Peyer's patch (tissue), 4 donors: ENCODE data around the gene CYP24A1. TPM values are rescaled to one million over a fixed set of nuclear protein-coding genes. Genes with fewer than 3 reads are reported as not detected.
A peak's percentile ranks its signal among the peaks of the same experiment; 100 is the strongest.

ENCODE experiments used
- DNase-seq, 3 donors: peaks; one replicate each; pipeline ENCODE4 v3.0.0-alpha.2; 2017 to 2019
- H3K27ac ChIP-seq, 4 donors: fragments of 200-600 bp; sonication (generic); one replicate each; pipeline ENCODE4 v1.5.1; 2016 to 2019
- H3K27me3 ChIP-seq, 2 donors: fragments of 200-600 bp; sonication (generic); one replicate each; pipeline ENCODE4 v1.5.1; 2019
- H3K36me3 ChIP-seq, 3 donors: fragments of 200-600 bp; sonication (generic); one replicate each; pipeline ENCODE4 v1.5.1; 2016 to 2019
- H3K4me1 ChIP-seq, 4 donors: fragments of 200-600 bp; sonication (generic); one replicate each; pipeline ENCODE4 v1.5.1; 2016 to 2019
- H3K4me3 ChIP-seq, 4 donors: fragments of 200-600 bp; sonication (generic); 1 replicate in 3 of 4; 2 replicates in 1 of 4; pipeline ENCODE4 v1.5.1; 2016 to 2019; ENCODE audit warnings: mild to moderate bottlenecking in 1 of 4
- H3K9me3 ChIP-seq, 4 donors: fragments of 200-600 bp; sonication (generic); one replicate each; pipeline ENCODE4 v1.5.1; 2016 to 2019; ENCODE audit warnings: mild to moderate bottlenecking in 1 of 4
- CTCF ChIP-seq, 6 experiments: fragments of 450-650 bp in 4 of 6; fragments of 200-600 bp in 2 of 6; sonication (generic) in 1 of 6; IDR thresholded peaks; one replicate each; pipeline ENCODE4 v1.5.1; 2017 to 2019; ENCODE audit warnings: antibody characterized with exemption in 6 of 6, mild to moderate bottlenecking in 3 of 6, moderate library complexity in 1 of 6
- POLR2A ChIP-seq, 2 donors: fragments of 450-650 bp; IDR thresholded peaks; one replicate each; pipeline ENCODE4 v1.5.1; 2017; ENCODE audit warnings: antibody characterized with exemption in 2 of 2, mild to moderate bottlenecking in 2 of 2, moderate library complexity in 2 of 2
- total RNA-seq, 4 donors: library from RNA; depleted of rRNA; stranded (reverse); fragments of >200 nt; gene quantifications; one replicate each; pipeline ENCODE4 v1.1.0, GENCODE V29; 2016

CYP24A1 gene
- total RNA-seq, 4 donors from 2014 or later: not detected

DNA sequence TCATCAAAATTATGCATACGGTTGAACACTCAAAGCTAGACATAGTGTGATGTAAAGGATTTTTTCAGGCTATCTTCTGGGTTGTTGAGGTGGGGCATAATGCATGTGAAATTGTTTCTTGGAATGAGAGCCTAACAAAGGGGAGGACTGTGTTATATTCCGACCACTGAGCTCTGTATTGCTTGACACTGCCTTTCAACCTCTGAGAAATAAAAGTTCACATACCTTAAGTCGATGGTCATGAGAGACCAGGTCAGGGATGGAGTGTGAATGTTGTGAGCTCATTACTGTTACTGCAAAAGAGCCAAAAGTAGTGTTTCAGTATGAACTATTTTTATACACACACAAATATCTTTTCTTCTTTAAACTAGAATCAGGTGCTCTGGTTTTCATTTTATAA is 39.1 kb upstream of the CYP24A1 start:
- TF ChIP-seq POLR2A (IDR thresholded peaks at IDR 0.05): no peak
- no peak for TF ChIP-seq CTCF (IDR thresholded peaks at IDR 0.05)
- H3K9me3 ChIP-seq: no peaks in the 10 kb centered on the region

GRCh38 chr20:54212226-54212625 is 38.4 kb upstream of the CYP24A1 start:
- DNase-seq: no peak
- Histone ChIP-seq H3K27me3 (no peaks in the 10 kb centered on the region), H3K36me3 (peaks cover 0 to 19% (median 0%) of the 10 kb centered on the region in 3 donors), H3K4me1 (peaks cover 0 to 13% (median 0%) of the 10 kb centered on the region in 4 donors), H3K4me3 (no peak overlapping the region), H3K27ac (no peak overlapping the region), H3K9me3 (no peaks in the 10 kb centered on the region)
- TF ChIP-seq CTCF (IDR thresholded peaks at IDR 0.05): no peak
- no peak for TF ChIP-seq POLR2A (IDR thresholded peaks at IDR 0.05)

More for the DNA sequence above, 39.1 kb upstream of the CYP24A1 start:
- H3K4me1 ChIP-seq: peaks cover 0 to 10% (median 0%) of the 10 kb centered on the region in 4 donors
- no peak for DNase-seq
- no peak overlapping the region for H3K27ac ChIP-seq
- no peak overlapping the region for H3K4me3 ChIP-seq
- peaks cover 0 to 23% (median 0%) of the 10 kb centered on the region in 3 donors for H3K36me3 ChIP-seq
- H3K27me3 ChIP-seq: no peaks in the 10 kb centered on the region

DNA sequence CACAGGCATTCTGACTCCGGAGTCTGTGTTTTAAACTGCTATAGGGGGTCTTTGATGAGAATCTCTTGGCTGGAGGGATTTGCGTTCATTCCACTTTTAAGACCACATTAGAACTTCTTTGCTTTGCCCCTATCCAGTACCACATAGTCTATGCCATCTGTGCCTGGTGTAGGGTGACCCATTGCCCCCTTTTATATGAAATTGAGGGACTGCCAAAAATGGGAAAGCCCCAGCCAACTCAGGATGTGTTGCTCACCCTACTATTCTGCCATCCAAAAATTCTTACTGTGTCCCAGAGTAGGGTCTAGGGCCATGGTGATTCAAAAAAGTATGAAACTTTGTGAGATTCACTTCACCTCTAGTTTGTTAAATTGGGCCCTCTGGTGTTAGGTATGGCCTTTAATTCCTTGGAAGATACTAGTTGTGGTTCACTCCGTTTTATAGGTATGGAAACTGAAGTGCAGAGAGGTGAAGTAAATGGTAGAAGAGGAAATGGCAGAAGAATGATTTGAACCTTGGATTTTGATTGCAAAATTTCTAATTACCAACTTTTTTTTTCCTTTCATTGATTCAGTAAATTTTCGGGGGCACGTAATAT is 35.5 kb upstream of the CYP24A1 start:
- no peak for DNase-seq
- H3K27ac ChIP-seq: no peak overlapping the region
- no peaks in the 10 kb centered on the region for H3K36me3 ChIP-seq
- peaks cover 0 to 13% (median 0%) of the 10 kb centered on the region in 4 donors for H3K4me1 ChIP-seq
- H3K9me3 ChIP-seq: no peaks in the 10 kb centered on the region
- no peak for TF ChIP-seq POLR2A (IDR thresholded peaks at IDR 0.05)
- peak overlapping the region in 2 of 4 donors; percentile 98 to 99 for H3K4me3 ChIP-seq
- no peaks in the 10 kb centered on the region for H3K27me3 ChIP-seq

DNA sequence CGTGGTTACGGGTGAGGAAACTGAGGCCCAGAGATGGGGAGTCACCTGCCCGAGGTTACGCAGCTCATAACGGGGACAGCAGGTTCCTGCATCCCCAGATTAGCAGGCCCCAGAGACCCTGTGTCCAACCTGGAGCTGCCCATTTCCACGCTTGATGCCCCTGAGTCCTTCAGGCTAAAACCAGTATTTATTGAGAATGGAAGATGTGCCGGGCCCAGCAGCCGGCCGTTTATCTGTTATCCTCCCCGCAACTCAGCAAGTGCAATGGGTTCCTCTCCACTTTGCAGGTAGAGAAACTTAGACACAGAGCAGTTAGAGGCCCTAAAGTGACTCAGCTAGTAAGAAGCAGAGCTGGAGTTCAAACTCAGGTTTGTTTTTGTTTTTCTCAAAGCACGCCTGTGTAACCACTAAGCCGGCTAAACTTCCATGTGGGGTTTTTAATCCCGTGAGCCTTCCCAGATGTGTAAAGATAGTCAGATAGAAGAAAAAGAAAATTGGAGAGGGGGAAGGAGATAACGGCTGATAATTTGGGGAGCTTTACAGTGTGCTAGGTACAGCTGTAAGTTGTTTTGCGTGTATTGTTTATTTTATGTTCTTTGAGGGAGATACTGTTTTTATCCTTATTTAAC is 34.9 kb upstream of the CYP24A1 start:
- no peak for TF ChIP-seq CTCF (IDR thresholded peaks at IDR 0.05)
- no peak for TF ChIP-seq POLR2A (IDR thresholded peaks at IDR 0.05)
- H3K27me3 ChIP-seq: no peaks in the 10 kb centered on the region

DNA sequence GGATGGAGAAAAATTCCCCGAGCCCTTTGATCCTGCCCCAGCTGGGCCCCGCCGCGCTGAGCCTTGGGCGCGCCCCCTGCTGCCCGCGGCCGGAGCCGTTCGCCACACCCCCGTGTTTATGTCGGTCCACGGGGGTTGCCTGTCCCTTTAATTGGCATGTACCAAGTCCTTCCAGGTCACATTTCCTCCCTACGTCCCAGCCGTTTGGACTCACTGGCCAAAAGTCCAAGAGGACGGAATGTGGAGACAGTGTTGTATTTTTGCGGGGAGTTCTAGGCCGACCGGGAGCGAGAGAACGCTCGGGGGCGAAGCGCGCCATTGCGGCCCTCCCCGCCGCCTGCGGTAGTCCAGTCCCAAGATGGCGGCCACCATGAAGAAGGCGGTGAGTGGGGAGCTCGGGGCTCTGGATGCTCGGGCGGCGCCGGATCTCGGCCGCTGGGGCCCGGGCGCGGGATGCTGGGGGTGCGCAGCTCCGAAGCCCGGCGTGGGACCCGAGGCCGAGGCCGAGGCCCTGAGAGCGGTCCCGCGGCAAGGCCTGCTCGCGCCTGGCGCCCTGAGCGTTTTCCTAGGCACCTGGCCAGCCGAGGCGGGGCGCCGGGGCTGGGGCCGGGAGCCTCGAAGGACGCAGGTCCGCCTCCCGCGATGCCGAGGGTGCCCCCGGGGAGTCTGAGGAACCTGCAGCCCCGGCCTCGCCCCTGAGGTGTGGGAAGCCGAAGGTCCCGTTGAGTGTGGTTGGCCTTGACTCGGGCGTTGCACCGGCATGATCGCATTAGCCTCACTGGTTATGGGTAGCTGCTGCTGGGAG is 34.2 kb upstream of the CYP24A1 start, which contains the start of gene PFDN4:
PFDN4 (plus strand) TSS at position 345 of the 805 bp plus-strand sequence; CDS start at position 359, 14 bp downstream.
- no peaks in the 10 kb centered on the region for H3K9me3 ChIP-seq
- no peaks in the 10 kb centered on the region for H3K27me3 ChIP-seq
- H3K27ac ChIP-seq: peak within 1 kb of the TSS; percentile 87 to 97 (median 91)
- TF ChIP-seq CTCF (IDR thresholded peaks at IDR 0.05): peak in 5 of 6 experiments; percentile 68 to 88 (median 75)
- no peak for TF ChIP-seq POLR2A (IDR thresholded peaks at IDR 0.05)
- no peaks in the 10 kb centered on the region for H3K36me3 ChIP-seq
- peaks cover 0 to 13% (median 0%) of the 10 kb centered on the region in 4 donors for H3K4me1 ChIP-seq
- H3K4me3 ChIP-seq: peak within 1 kb of the TSS; percentile 82 to 99 (median 96)
- peak; percentile 73 to 91 (median 91) for DNase-seq

More for the DNA sequence above, 34.9 kb upstream of the CYP24A1 start:
- Histone ChIP-seq H3K4me1 (peaks cover 0 to 13% (median 0%) of the 10 kb centered on the region in 4 donors), H3K27ac (peak overlapping the region; percentile 87 to 97 (median 91)), H3K36me3 (no peaks in the 10 kb centered on the region), H3K4me3 (peak overlapping the region; percentile 82 to 99 (median 96)), H3K9me3 (no peaks in the 10 kb centered on the region)
- DNase-seq: no peak
